Endothelial cell of umbilical vein (primary cell): Measurements from ENCODE around the gene FSTL4. TPM values are rescaled to one million over a fixed set of nuclear protein-coding genes. Genes with fewer than 3 reads are reported as not detected.

Source experiments
- BruUV-seq: library from RNA; stranded (reverse); fragments of 400-500 nt; replicated peaks from 2 replicates; lab custom pipeline; 2021; lab: Mats Ljungman, UMichigan
- CTCF ChIA-PET: fragments of 300-600, 350-600 bp; sonication (Branson Sonifier 250); formaldehyde crosslinking; loops from one replicate; lab custom pipeline; 2021; ENCODE audit warnings: antibody characterized with exemption, inconsistent platforms; lab: Charles Lee
- POLR2A ChIA-PET: fragments of 300-600, 350-600 bp; sonication (Branson Sonifier 250); formaldehyde crosslinking; loops from one replicate; lab custom pipeline; 2021; ENCODE audit warnings: antibody characterized with exemption, inconsistent platforms; lab: Charles Lee
- DNase-seq: peaks from one replicate; pipeline ENCODE4 v3.0.0-alpha.2; 2011; ENCODE audit warnings: low read depth, low spot score
- FAIRE-seq: peaks from 2 replicates; lab custom pipeline; 2011; peaks lifted over from hg19 to GRCh38; lab: Jason Lieb, UNC
- H2AFZ ChIP-seq: 2 replicates; pipeline ENCODE4 v1.6.0; 2012; ENCODE audit warnings: low read depth, low read length, control low read depth, inconsistent platforms
- H3K27ac ChIP-seq: 2 replicates; pipeline ENCODE4 v1.5.1; 2011; ENCODE audit warnings: low read depth, mild to moderate bottlenecking, control low read depth, low read length, moderate library complexity; ENCODE audit not compliant: insufficient read depth
- H3K27me3 ChIP-seq, 2 experiments: 2 replicates each; pipeline versions ENCODE4 v1.6.0 to v1.6.1; 2011; ENCODE audit warnings: low read length in 2 of 2, mixed read lengths in 1 of 2; ENCODE audit not compliant: control insufficient read depth in 2 of 2, insufficient read depth in 2 of 2
- H3K36me3 ChIP-seq, 2 experiments: 2 replicates in 1 of 2; 3 replicates in 1 of 2; pipeline ENCODE4 v1.5.1; 2011; ENCODE audit warnings: low read length in 2 of 2, mild to moderate bottlenecking in 1 of 2, moderate library complexity in 1 of 2; ENCODE audit not compliant: control insufficient read depth in 2 of 2, insufficient read depth in 2 of 2; ENCODE audit errors: extremely low read depth in 1 of 2
- H3K4me1 ChIP-seq: 3 replicates; pipeline ENCODE4 v1.5.1; 2011; ENCODE audit warnings: mild to moderate bottlenecking, low read length; ENCODE audit not compliant: control insufficient read depth, insufficient read depth; ENCODE audit errors: extremely low read depth
- H3K4me2 ChIP-seq: 2 replicates; pipeline ENCODE4 v1.6.1; 2011; ENCODE audit warnings: low read length, control low read depth, mixed read lengths; ENCODE audit not compliant: insufficient read depth
- H3K4me3 ChIP-seq, 3 experiments: fragments of 200-600 bp in 1 of 3; sonication (generic), shearing (Covaris generic) in 1 of 3; replicated peaks in 1 of 3; 2 replicates each; pipeline ENCODE4 v1.5.1; 2011 to 2016; ENCODE audit warnings: control low read depth in 3 of 3, low read length in 3 of 3, mild to moderate bottlenecking in 2 of 3, inconsistent platforms in 1 of 3, low read depth in 1 of 3, moderate library complexity in 1 of 3; ENCODE audit not compliant: insufficient read depth in 1 of 3
- H3K79me2 ChIP-seq: 2 replicates; pipeline ENCODE4 v1.6.0; 2012; ENCODE audit warnings: low read length, inconsistent platforms; ENCODE audit not compliant: control insufficient read depth, insufficient read depth
- H3K9ac ChIP-seq: replicated peaks from 2 replicates; pipeline ENCODE3; 2011; ENCODE audit warnings: low read length, control low read depth; ENCODE audit not compliant: insufficient read depth; ENCODE audit errors: extremely low read depth
- H3K9me1 ChIP-seq: replicated peaks from 3 replicates; pipeline ENCODE4 v1.6.0; 2011; ENCODE audit warnings: mild to moderate bottlenecking, low read length; ENCODE audit not compliant: control insufficient read depth, insufficient read depth; ENCODE audit errors: extremely low read depth
- H3K9me3 ChIP-seq: replicated peaks from 2 replicates; pipeline ENCODE4 v1.5.1; 2012; ENCODE audit warnings: low read length, inconsistent platforms; ENCODE audit not compliant: control insufficient read depth, insufficient read depth
- H4K20me1 ChIP-seq: replicated peaks from 2 replicates; pipeline ENCODE3; 2011; ENCODE audit warnings: mild to moderate bottlenecking, low read length; ENCODE audit not compliant: control insufficient read depth, insufficient read depth; ENCODE audit errors: extremely low read depth
- EZH2 ChIP-seq: IDR thresholded peaks from 2 replicates; pipeline ENCODE4 v1.6.1; 2012; ENCODE audit warnings: borderline replicate concordance, low read depth, mild to moderate bottlenecking, moderate library complexity, low read length, inconsistent platforms; ENCODE audit not compliant: severe bottlenecking
- FOS ChIP-seq: IDR thresholded peaks from 2 replicates; pipeline ENCODE4 v1.6.1; 2011; ENCODE audit warnings: mild to moderate bottlenecking, low read length, moderate library complexity, borderline replicate concordance; ENCODE audit not compliant: insufficient read depth
- GATA2 ChIP-seq: IDR thresholded peaks from 2 replicates; pipeline ENCODE4 v1.7.0; 2011; ENCODE audit warnings: low read depth, mild to moderate bottlenecking, moderate library complexity, mixed read lengths, low read length; ENCODE audit not compliant: insufficient read length, insufficient read depth
- JUN ChIP-seq: IDR thresholded peaks from 2 replicates; pipeline ENCODE4 v1.6.1; 2011; ENCODE audit warnings: borderline replicate concordance, low read depth; ENCODE audit not compliant: insufficient read length, insufficient read depth
- MAX ChIP-seq: IDR thresholded peaks from 2 replicates; pipeline ENCODE4 v1.6.1; 2011; ENCODE audit not compliant: insufficient read depth, insufficient read length
- MYC ChIP-seq: IDR thresholded peaks from one replicate; pipeline ENCODE4 v1.6.1; 2011; ENCODE audit warnings: mild to moderate bottlenecking, low read depth, low read length
- POLR2A ChIP-seq: IDR thresholded peaks from 2 replicates; pipeline ENCODE4 v1.6.1; 2012; ENCODE audit warnings: low read depth, mild to moderate bottlenecking, control low read depth, low read length
- POLR2AphosphoS5 ChIP-seq: IDR thresholded peaks from 2 replicates; pipeline ENCODE4 v1.6.1; 2012; ENCODE audit warnings: low read depth, mild to moderate bottlenecking, control low read depth, low read length, moderate library complexity; ENCODE audit not compliant: insufficient read depth
- dilution Hi-C: fragments of 300-500 bp; cut with MboI; formaldehyde crosslinking; loops from one replicate; pipeline ENCODE4 v1.15.0; 2019; ENCODE audit warnings: low sequenced_read_pairs; ENCODE audit not compliant: extremely low pct_ligation_motif_present
- intact Hi-C: fragments of 100-400 bp; cut with micrococcal nuclease; formaldehyde crosslinking; loops from one replicate; pipeline ENCODE4 v1.10.0; 2022
- polyA plus RNA-seq, 4 experiments: library from polyadenylated mRNA; depleted of rRNA in 3 of 4; stranded (reverse) in 3 of 4; unstranded in 1 of 4; fragments of >200 nt; gene quantifications; 2 replicates each; pipeline versions ENCODE4 v1.2.1 to v1.2.3, GENCODE V29; 2011 to 2012; ENCODE audit warnings: missing spikeins in 1 of 4
- total RNA-seq: library from RNA; stranded (reverse); gene quantifications from 2 replicates; pipeline ENCODE4 v1.2.3, GENCODE V29; 2021
- TF ChIP-seq, protein P1 (sequence below), 2 donors: IDR thresholded peaks; 1 replicate in 1 of 2; 2 replicates in 1 of 2; pipeline ENCODE4 v1.5.1; 2011; ENCODE audit warnings: low read length in 2 of 2, mild to moderate bottlenecking in 2 of 2, moderate library complexity in 2 of 2, control low read depth in 1 of 2, inconsistent platforms in 1 of 2, low read depth in 1 of 2; ENCODE audit not compliant: insufficient read depth in 1 of 2; ENCODE audit errors: extremely low read depth in 1 of 2

Gene FSTL4
- total and polyA plus RNA-seq, 2 donors (not counting 3 experiments of a cell fraction or from before 2014, with no cell fraction given): 0.18 TPM; not detected in 1

- H3K9me1 ChIP-seq: no peaks in the 10 kb centered on the region
- H3K79me2 ChIP-seq: no peaks in the 10 kb centered on the region
- H3K27ac ChIP-seq: no peak overlapping the region
- no peak overlapping the region for H3K4me3 ChIP-seq
- H2AFZ ChIP-seq: no peak overlapping the region
- no peaks in the 10 kb centered on the region for H4K20me1 ChIP-seq
- H3K27me3 ChIP-seq: no peaks in the 10 kb centered on the region
- POLR2A ChIA-PET: interaction anchor here (0.9 kb wide), 1 partner anchor 50 kb away, joined by 3 read pairs; no protein-coding TSS in a partner anchor
- no peak overlapping the region for H3K4me2 ChIP-seq
- no peaks in the 10 kb centered on the region for H3K4me1 ChIP-seq
- no TSS peak for BruUV-seq
- TF ChIP-seq JUN (no peak), MAX (no peak), EZH2 (no peak), POLR2AphosphoS5 (no peak), GATA2 (no peak), MYC (no peak), POLR2A (no peak), FOS (no peak)
- TF ChIP-seq, protein P1, sequence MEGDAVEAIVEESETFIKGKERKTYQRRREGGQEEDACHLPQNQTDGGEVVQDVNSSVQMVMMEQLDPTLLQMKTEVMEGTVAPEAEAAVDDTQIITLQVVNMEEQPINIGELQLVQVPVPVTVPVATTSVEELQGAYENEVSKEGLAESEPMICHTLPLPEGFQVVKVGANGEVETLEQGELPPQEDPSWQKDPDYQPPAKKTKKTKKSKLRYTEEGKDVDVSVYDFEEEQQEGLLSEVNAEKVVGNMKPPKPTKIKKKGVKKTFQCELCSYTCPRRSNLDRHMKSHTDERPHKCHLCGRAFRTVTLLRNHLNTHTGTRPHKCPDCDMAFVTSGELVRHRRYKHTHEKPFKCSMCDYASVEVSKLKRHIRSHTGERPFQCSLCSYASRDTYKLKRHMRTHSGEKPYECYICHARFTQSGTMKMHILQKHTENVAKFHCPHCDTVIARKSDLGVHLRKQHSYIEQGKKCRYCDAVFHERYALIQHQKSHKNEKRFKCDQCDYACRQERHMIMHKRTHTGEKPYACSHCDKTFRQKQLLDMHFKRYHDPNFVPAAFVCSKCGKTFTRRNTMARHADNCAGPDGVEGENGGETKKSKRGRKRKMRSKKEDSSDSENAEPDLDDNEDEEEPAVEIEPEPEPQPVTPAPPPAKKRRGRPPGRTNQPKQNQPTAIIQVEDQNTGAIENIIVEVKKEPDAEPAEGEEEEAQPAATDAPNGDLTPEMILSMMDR (IDR thresholded peaks at IDR 0.05; ENCODE audit: extremely low read depth in 1 of 2, insufficient read depth in 1 of 2, low read depth in 1 of 2, low read length in 2 of 2): no peak
- no peaks in the 10 kb centered on the region for H3K9me3 ChIP-seq
- dilution Hi-C loops: no loop called here
- FAIRE-seq (no peak), DNase-seq (no peak)
- H3K36me3 ChIP-seq: no peaks in the 10 kb centered on the region
- CTCF ChIA-PET: interaction anchor here (0.6 to 1.3 kb wide), 4 partner anchors 52 to 778 kb away, joined by 3 to 6 read pairs (median 3); no protein-coding TSS in a partner anchor
- intact Hi-C loops: no loop called here
- no peak overlapping the region for H3K9ac ChIP-seq
Measured at GRCh38 chr5:133509742-133510079, 102.6 kb downstream of the FSTL4 start.
